Effector CD8-positive, alpha-beta T cell (primary cell): ENCODE results near the gene RETREG1.
A peak's percentile ranks its signal among the peaks of the same experiment; 100 is the strongest.
"Not testable (repeated sequence)": the region's sequence is repeated elsewhere in the genome, so short reads cannot be mapped to it uniquely, and the experiment has no call there.

Experiments
- DNase-seq: peaks from one replicate; lab custom pipeline; 2025; lab: John Stamatoyannopoulos, UW

The RETREG1 gene

GRCh38 chr5:16554110-16554509, 62.7 kb downstream of the RETREG1 start:
- DNase-seq: no peak

GRCh38 chr5:16552666-16553343, 64.0 kb downstream of the RETREG1 start:
- peak; percentile 8 for DNase-seq

GRCh38 chr5:16551628-16552027, 65.2 kb downstream of the RETREG1 start:
- no peak for DNase-seq

- no peak for DNase-seq
Measured at GRCh38 chr5:16550316-16550952, 66.4 kb downstream of the RETREG1 start.

- DNase-seq: no peak
Measured at GRCh38 chr5:16549491-16550206, 67.1 kb downstream of the RETREG1 start.

- DNase-seq: no peak
Measured at GRCh38 chr5:16548812-16549211, 68.0 kb downstream of the RETREG1 start.

- no peak for DNase-seq
Measured at GRCh38 chr5:16548115-16548514, 68.7 kb downstream of the RETREG1 start.

- DNase-seq: no peak
Measured at GRCh38 chr5:16547200-16547842, 69.5 kb downstream of the RETREG1 start.

- DNase-seq: no peak
Measured at GRCh38 chr5:16546732-16547131, 70.1 kb downstream of the RETREG1 start.

- DNase-seq: no peak
Measured at GRCh38 chr5:16544607-16545374, 72.0 kb downstream of the RETREG1 start.

- DNase-seq: not testable (repeated sequence)
Measured at GRCh38 chr5:16543206-16543605, 73.6 kb downstream of the RETREG1 start.

- no peak for DNase-seq
Measured at GRCh38 chr5:16542236-16542635, 74.6 kb downstream of the RETREG1 start.

- not testable (repeated sequence) for DNase-seq
Measured at GRCh38 chr5:16541592-16541991, 75.2 kb downstream of the RETREG1 start.

GRCh38 chr5:16540421-16540820, 76.4 kb downstream of the RETREG1 start:
- DNase-seq: no peak

- DNase-seq: no peak
Measured at GRCh38 chr5:16539169-16539666, 77.6 kb downstream of the RETREG1 start.

- DNase-seq: no peak
Measured at GRCh38 chr5:16538006-16538405, 78.8 kb downstream of the RETREG1 start.

GRCh38 chr5:16536818-16537217, 80.0 kb downstream of the RETREG1 start:
- no peak for DNase-seq

GRCh38 chr5:16536246-16536645, 80.6 kb downstream of the RETREG1 start:
- no peak for DNase-seq

- no peak for DNase-seq
Measured at GRCh38 chr5:16534280-16534679, 82.5 kb downstream of the RETREG1 start.

GRCh38 chr5:16531063-16531648, 85.6 kb downstream of the RETREG1 start:
- DNase-seq: no peak

- no peak for DNase-seq
Measured at GRCh38 chr5:16529306-16529705, 87.5 kb downstream of the RETREG1 start.
